ENCODE data around the gene SDHB. TPM values are rescaled to one million over a fixed set of nuclear protein-coding genes. Genes with fewer than 3 reads are reported as not detected.

Gene SDHB
- total RNA-seq = 100 to 1,000 TPM in 1 of 4 donors, 10 to 100 TPM in 3; 53.0 to 152 (median 74.7) TPM

DNA sequence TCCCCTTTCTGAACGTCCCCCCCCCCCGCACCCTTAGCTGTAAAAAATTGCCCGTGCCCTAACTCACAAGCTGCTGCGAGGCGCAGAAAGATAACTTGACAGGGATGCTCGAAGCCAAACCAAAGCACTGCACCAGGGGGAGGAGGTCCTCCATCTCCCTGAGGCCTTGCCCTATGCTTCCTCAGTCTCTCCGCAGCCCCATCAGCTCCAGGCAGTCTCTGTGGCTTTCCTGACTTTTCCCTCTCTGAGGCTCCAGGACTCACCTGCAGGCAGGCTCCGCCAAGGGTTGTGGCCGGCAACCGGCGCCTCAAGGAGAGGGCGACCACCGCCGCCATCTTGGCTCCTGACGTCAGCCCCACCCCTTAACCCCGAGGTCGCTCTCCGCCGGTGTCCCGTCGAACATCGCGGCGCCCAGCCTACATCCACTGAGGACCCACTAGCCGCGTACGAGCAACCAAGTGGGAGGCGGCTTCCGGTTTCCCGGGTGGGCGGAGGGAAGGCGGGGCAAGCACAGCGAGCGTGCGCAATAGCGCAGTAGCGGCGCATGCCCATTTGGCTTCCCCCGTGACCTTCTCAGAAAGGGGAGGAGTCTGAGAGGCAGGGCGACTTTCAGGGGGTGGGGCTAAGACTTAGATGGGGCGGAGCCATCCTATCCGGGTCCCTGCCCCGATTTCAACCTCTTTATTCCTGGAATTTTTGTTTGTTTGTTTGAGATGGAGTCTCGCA is at the start of gene SDHB:
TSS of gene SDHB (minus strand) at position 348 of the 726 bp plus-strand sequence. CDS start at position 335, 13 bp downstream.
- peak; percentile 94 for TF ChIP-seq POLR2A (IDR thresholded peaks at IDR 0.05)
- TF ChIP-seq, protein P1, sequence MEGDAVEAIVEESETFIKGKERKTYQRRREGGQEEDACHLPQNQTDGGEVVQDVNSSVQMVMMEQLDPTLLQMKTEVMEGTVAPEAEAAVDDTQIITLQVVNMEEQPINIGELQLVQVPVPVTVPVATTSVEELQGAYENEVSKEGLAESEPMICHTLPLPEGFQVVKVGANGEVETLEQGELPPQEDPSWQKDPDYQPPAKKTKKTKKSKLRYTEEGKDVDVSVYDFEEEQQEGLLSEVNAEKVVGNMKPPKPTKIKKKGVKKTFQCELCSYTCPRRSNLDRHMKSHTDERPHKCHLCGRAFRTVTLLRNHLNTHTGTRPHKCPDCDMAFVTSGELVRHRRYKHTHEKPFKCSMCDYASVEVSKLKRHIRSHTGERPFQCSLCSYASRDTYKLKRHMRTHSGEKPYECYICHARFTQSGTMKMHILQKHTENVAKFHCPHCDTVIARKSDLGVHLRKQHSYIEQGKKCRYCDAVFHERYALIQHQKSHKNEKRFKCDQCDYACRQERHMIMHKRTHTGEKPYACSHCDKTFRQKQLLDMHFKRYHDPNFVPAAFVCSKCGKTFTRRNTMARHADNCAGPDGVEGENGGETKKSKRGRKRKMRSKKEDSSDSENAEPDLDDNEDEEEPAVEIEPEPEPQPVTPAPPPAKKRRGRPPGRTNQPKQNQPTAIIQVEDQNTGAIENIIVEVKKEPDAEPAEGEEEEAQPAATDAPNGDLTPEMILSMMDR (IDR thresholded peaks at IDR 0.05) = peak in 1 of 4 experiments; percentile 23
- intact Hi-C loops (cut with DNase I; ENCODE audit: low total_unique reads) = no loop called here
- Histone ChIP-seq H3K4me3 (peak within 1 kb of the TSS; percentile 78 to 89), H3K27me3 (no peaks in the 10 kb centered on the region), H3K4me1 (peaks cover 0 to 7% of the 10 kb centered on the region in 2 donors), H3K27ac (peak within 1 kb of the TSS; percentile 81 to 92), H3K36me3 (no peaks in the 10 kb centered on the region), H3K9me3 (no peaks in the 10 kb centered on the region)
- DNase-seq = peak; percentile 98 to 100

DNA sequence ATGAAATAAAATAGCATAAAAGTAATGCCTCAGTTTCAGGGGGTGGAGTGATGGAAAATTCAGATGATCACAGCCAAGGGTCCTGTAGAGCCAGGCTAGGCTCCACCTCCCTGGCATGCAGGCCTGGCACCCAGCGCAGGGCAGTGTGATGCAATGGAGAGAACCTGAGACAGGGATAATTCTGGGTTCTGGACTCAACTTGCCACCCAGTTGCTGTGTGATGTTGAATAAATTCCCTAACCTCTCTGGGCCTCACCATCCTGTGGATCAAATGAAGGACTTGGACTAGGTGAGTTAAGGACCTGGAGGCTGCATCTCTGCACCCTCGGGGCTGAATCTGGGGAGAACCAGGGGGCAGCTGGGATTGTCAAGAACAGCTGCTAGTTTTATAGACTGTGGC is 48.4 kb upstream of the SDHB start:
- Histone ChIP-seq H3K27me3 (no peaks in the 10 kb centered on the region), H3K4me1 (no peaks in the 10 kb centered on the region), H3K4me3 (no peak overlapping the region), H3K36me3 (no peaks in the 10 kb centered on the region), H3K27ac (no peak overlapping the region), H3K9me3 (no peaks in the 10 kb centered on the region)
- TF ChIP-seq POLR2A (IDR thresholded peaks at IDR 0.05) = no peak
- no peak for DNase-seq
- intact Hi-C loops (cut with DNase I; ENCODE audit: low total_unique reads) = no loop called here

DNA sequence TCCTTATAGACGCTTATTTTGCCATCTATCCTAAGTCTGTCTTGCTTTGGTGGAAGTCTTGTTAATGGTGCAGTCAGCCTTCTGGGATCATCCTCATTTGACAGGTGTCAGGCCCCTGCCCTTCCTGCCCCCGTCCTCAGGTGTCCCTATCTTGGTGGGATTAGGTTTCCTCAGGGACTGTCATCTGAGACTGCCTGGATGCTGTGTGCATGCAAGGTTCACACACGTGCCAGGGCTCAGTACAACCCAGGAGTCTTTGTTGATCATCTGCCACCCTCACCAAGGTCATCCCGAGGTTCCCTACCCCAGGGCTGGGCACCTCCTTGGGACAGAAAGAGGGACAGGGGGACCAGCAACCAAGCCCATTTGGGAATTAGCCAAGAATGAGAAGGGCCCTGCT is 47.4 kb upstream of the SDHB start:
- Histone ChIP-seq H3K27ac (no peak overlapping the region), H3K27me3 (no peaks in the 10 kb centered on the region), H3K4me3 (no peak overlapping the region), H3K4me1 (no peaks in the 10 kb centered on the region), H3K36me3 (no peaks in the 10 kb centered on the region), H3K9me3 (no peaks in the 10 kb centered on the region)
- intact Hi-C loops (cut with DNase I; ENCODE audit: low total_unique reads) = no loop called here
- DNase-seq = no peak
- TF ChIP-seq, protein P1 (IDR thresholded peaks at IDR 0.05) = no peak
- no peak for TF ChIP-seq POLR2A (IDR thresholded peaks at IDR 0.05)

DNA sequence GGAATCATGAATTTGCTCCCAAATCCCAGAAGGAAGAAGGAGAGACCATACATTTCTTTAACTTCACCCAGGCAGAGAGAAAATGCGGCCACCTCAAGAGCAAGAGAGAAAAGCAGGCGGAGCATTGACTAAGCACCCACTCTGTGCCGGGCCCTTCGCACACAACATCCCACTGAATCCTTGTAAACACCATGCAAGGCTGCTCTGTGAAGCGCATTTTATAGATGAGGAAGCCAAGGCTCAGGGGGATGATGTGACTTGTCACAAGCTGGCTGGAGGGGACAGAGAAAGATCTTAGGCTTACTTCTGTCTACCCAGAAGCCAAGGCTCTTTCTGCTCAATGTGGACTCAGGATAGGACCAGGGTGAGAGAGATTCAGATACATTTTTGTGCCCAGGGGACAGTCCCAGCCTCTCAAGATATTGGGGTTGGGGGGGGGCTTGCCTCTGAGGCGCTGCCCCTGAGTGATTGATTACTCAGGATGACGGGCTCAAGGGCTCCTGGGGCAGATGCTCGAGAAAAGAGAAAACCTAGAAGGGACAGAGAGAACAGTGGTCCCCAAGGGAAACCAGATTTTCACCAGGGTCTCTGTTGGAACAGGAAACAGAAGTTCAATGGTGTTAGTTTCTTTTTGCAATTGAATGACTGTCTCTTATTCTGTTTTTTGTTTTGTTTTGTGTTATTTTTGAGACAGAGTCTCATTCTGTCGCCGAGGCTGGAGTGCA is 45.9 kb upstream of the SDHB start:
- DNase-seq = no peak
- Histone ChIP-seq H3K27me3 (no peaks in the 10 kb centered on the region), H3K4me1 (no peaks in the 10 kb centered on the region), H3K27ac (no peak overlapping the region), H3K4me3 (no peak overlapping the region), H3K36me3 (no peaks in the 10 kb centered on the region), H3K9me3 (no peaks in the 10 kb centered on the region)
- intact Hi-C loops (cut with DNase I; ENCODE audit: low total_unique reads) = no loop called here
- TF ChIP-seq POLR2A (IDR thresholded peaks at IDR 0.05) = no peak
- TF ChIP-seq, protein P1 (IDR thresholded peaks at IDR 0.05) = no peak

DNA sequence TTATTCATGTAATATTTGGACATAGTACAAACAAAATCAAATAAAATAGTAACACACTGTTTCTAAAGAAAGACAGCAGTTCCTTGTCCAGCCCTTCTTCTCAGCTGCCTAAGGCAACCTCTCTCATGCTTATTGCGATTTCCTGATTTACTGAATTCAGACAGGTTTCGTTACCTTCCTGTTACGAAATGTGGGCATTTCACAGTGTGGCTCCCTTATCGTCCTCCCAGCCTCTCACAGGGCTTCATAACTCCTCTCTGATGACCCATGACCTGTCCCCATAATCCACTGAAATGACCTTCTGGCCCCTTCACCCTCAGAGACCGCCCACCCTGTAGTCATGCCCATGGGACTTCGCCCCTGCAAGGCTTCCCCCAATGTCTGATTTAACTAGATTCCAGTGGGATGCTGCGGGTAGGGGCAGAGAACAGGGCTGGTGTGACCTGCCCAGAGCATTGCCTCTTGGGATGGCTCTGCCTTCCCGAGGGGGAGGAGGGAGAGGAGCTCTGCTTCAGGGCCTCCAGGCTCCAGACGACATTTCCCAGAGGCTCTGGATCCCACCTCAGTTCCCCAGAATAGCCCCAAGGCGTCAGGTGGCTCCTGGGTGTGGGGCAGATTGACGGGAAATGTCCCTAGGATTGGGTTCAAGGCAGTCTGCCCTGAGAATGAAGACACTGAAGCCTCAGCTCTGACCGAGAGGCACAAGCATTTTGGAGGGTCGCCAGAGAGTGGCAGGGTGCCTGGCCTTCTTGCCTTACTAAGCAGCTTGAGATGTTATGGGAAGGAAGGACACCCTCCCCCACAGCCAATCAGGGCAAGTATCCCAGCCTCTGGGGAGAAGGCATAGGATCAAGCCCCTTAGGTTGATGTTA is 44.9 kb upstream of the SDHB start:
- no peaks in the 10 kb centered on the region for H3K9me3 ChIP-seq
- no peak overlapping the region for H3K27ac ChIP-seq
- H3K27me3 ChIP-seq = no peaks in the 10 kb centered on the region
- H3K4me1 ChIP-seq = no peaks in the 10 kb centered on the region
- TF ChIP-seq, protein P1 (IDR thresholded peaks at IDR 0.05) = no peak
- TF ChIP-seq POLR2A (IDR thresholded peaks at IDR 0.05) = no peak
- H3K4me3 ChIP-seq = no peak overlapping the region
- DNase-seq = no peak
- intact Hi-C loops (cut with DNase I; ENCODE audit: low total_unique reads) = no loop called here
- no peaks in the 10 kb centered on the region for H3K36me3 ChIP-seq

Measured in uterus (tissue), 4 donors.